Measurements from ENCODE around the gene PROM1.

The PROM1 gene

DNA sequence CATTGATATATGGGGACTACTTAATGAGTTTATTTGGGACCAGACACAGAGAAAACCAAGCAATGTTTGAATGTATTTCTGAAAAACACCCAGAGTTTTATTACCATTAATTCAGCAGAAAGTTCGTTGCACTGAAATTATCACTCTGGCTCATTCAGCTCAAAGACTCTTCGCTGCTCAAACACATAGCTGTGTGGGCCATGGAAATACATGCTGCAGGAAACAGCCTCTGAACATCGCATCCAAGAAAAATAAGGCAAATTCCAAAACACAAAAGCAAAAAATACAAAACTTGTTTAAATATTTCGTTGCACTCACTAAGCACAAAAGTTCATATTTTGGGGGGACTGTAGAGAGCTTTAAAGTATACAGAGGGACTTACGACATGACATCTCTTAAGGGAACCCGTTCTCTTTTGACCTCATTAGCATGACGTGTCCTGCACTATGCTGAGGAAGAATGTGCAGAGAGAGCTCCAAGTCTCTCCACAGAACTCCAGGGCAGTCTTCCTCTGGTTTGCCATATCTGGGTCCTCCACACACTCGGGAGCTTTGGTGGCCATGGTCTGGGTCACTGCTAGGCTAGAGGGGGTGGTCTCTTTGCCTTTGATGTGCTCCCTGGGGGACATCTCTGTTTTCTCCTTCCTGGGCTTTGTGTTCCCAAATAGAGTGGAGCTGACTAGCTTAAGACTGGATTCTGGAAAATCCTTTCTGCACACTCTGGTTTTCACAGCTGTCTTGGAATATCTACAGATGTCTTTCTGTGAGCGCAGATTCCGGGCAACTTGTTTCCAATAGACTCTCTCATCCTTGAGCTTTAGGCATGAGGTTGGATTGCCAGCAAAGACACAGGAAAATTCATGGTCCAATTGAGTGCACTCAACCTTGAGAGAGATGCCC, 148.1 kb downstream of the PROM1 start:
- DNase-seq = no peak

GRCh38 chr4:15934259-15934658, 149.6 kb downstream of the PROM1 start:
- no peak for DNase-seq

DNA sequence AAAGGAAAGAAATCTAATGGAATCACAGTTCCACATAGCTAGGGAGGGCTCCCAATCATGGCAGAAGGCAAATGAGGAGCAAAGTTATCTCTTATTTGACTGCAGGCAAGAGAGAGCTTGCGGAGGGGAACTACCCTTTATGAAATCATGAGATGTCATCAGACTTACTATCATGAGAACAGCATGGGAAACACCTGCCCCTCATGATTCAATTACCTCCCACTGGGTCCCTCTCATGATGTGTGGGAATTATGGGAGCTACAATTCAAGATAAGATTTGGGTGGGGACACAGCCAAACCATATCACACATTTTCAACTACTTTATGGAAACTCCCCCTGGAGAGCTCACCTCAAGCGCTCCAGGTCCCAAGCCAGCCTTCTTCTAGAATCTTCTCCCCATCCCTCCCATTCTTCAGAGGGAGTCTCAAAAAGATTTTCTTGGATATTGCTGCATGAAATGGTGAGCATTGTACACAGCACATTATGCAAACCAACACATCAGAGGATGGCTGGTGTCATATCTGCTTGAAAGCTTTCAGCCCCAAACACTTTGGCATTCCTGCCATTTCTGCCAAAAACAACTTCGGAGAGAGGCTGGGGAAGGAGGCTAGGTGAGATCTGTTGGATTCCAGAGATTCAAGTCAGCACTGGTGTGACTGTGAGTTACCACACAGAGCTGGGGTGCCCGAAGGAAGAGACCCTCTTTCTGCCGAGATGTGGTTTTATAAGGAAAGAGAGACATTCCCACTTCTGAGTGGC, 152.2 kb downstream of the PROM1 start:
- no peak for DNase-seq

GRCh38 chr4:15930314-15930713, 153.5 kb downstream of the PROM1 start:
- DNase-seq = no peak

DNA sequence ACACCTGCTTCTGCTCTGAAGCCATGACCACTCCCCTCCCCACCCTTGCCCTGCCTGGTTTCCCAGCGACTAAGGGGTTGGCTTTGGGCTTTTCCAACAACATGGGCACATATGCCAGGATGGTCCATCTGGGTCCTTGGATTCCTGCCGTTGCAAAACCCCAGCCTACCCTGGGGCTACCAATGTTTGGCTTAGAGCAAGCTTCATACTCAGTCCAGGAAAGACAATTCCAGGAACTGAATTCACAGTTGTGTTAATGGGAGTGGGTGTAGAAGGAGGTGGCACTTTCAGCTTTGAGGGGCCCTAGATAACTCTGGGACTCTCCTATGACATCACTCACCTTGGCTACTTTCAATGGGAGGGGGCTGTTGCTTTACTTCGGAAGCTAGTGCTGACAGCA, 154.3 kb downstream of the PROM1 start:
- no peak for DNase-seq

DNA sequence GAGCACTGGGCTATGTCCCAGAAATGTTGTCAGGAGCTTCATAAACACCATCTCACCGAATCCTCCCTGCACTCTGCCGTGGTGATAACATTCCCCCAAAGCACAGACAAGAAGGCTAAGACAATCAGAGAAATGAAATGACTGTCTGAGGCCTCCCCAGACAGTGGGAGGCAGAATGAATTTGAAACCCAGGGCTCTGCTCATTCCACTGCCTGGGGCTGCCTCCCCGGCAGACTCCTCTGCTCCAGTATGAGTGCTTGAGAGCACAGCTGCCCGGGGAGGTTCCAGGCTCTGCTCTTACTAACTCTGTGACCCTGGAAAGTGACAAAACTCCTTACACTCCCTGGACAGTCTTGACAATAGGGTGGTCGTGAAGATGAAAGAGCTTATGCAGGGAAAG, 154.9 kb downstream of the PROM1 start:
- no peak for DNase-seq

DNA sequence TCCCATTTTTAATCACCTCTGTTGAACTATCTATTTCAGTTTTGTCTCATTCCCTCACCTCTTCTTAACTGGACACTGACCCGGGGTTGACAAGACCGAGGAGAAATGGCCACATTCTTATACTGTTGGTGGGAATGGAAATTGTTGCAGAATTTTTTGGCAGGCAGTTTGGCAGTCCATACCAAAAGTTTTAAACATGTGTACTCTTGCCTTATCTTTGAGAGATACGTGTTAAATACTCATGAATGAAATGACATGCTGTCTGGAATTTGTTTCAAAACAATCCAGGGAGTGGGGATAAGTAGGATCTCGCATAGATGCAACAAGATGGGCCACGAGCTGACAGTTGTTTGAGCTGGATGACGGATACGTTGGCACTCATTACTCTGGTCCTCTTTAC, 157.3 kb downstream of the PROM1 start:
- no peak for DNase-seq

DNA sequence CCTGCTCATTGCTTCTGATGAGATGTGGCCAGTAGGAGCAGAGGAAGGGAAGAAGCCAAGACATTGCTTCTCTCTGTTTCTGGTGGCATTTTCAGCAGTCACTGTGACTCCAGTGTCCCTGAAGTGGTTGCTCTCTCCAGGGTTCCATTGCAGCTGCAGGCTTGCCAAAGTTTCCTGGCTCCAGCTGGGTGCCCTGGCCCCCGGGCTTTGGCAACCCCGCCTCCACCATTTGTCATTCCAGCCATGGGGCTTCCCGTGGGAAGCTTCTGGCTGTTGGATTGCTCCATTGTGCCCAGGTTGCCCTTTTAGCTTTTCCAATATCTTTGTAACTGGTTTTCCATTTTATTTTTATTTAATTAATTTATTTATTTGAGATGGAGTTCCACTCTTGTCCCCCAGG, 158.0 kb downstream of the PROM1 start:
- no peak for DNase-seq

GRCh38 chr4:15921592-15921932, 162.3 kb downstream of the PROM1 start:
- DNase-seq = no peak

DNA sequence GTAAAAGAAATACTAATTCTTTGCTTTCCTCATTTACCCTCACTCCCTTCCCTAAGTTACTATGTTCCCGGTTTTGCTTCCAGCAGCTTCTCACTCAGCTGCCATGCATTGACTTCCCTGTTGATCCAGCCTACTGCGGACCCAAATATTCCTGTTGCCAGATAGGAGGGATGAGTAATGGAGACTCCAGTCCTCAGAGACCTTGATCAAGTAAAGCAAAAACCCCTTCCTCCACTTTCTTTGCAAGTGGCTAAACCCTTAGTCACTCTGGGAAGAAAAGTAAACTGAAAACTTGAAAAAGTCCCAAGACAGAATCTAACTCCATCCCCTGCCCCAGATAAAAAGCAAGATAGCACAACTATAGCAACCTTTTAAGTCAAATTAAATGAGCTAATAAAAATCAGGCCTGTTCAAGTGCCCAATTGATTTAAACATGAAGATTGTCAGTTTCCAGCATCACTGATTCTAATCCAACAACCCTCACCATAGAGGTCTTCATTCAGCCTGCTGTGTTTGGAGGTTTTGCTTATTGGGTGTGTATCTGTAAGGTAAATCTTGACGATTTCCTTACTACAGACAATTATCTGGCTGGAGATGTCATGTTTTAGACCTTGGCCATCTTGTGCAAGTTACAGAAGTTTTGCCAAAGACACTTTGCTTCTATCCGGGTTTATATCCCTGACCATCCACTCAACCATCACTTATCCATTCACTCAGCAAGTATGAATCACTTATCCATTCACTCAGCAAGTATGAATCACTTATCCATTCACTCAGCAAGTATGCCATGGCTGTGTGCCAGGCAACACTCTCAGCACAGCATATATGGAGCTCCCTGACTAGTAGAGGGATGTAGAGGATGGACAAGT, 162.9 kb downstream of the PROM1 start:
- no peak for DNase-seq

DNA sequence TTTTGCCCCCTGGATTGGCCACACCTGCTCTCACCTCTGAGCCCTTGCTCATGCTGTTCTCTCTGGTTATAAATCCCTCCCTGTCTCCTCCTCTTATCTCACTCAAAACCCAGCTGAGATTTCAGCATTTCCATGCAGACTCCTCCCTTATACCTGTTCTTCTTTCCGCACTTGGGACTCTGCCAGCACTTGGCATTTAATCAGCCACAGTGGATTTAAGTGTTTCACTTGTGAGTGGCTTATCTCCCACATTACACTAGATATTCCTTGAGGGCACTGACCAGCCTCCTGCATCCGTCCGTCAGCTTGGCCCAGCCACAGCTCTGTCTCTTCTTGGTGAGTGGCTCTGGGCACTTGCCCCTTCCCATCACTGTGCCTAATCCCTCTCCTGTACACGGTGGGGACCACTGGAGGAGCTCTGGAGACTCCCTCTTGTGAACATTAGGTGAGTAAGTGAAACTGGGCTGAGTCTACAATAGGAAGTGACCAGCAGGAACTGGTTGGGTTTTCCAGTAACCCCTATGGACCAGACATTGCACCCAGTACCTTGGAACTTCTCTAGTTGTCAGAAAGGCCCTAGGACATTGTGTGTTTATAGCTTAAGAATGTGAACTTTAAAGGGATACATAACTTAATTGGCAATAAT, 165.2 kb downstream of the PROM1 start:
- no peak for DNase-seq
